NB4 (cell line): Measurements from ENCODE around the gene FAM20A.
A peak's percentile ranks its signal among the peaks of the same experiment; 100 is the strongest.
"Not testable (repeated sequence)": the region's sequence is repeated elsewhere in the genome, so short reads cannot be mapped to it uniquely, and the experiment has no call there.

ENCODE experiments used
- DNase-seq: peaks from one replicate; pipeline ENCODE4 v3.0.0; 2010; ENCODE audit warnings: low read depth
- H3K4me3 ChIP-seq: one replicate; pipeline ENCODE4 v1.5.1; 2011; ENCODE audit warnings: mild to moderate bottlenecking, low read depth, low read length, moderate library complexity
- MYC ChIP-seq: IDR thresholded peaks from 2 replicates; pipeline ENCODE4 v1.6.1; 2011; ENCODE audit warnings: low read depth, low read length
- POLR2A ChIP-seq: IDR thresholded peaks from 2 replicates; pipeline ENCODE4 v1.6.1; 2011; ENCODE audit warnings: mild to moderate bottlenecking; ENCODE audit not compliant: insufficient read length; ENCODE audit errors: extremely low read depth
- TF ChIP-seq, protein P1 (sequence below): IDR thresholded peaks from one replicate; pipeline ENCODE4 v1.5.1; 2012; ENCODE audit warnings: low read depth, low read length
- TF ChIP-seq, protein P2 (sequence below): IDR thresholded peaks from 2 replicates; pipeline ENCODE4 v1.6.1; 2011; ENCODE audit warnings: low read depth, low read length

FAM20A gene

DNA sequence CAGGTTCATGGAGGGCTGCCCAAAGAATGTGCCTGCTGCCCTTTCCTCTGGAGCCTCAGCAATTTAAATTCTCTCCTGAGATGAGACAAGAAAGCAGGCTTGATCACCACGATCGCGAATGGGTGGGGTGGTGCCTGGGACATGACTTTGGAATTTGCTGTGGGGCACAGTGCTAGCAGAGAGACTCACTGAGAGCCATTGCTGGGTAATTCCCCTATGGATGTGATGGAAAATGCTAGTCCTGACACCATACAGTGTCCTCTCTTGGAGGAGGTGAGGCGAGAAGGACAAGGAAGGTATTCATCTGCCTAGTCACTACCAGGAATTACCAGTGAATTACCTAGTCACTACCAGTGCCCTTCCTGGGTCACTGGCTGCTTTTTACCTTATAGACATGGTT, 15.5 kb downstream of the FAM20A start:
- no peak overlapping the region for H3K4me3 ChIP-seq
- TF ChIP-seq MYC (no peak), POLR2A (no peak)
- TF ChIP-seq, protein P1, sequence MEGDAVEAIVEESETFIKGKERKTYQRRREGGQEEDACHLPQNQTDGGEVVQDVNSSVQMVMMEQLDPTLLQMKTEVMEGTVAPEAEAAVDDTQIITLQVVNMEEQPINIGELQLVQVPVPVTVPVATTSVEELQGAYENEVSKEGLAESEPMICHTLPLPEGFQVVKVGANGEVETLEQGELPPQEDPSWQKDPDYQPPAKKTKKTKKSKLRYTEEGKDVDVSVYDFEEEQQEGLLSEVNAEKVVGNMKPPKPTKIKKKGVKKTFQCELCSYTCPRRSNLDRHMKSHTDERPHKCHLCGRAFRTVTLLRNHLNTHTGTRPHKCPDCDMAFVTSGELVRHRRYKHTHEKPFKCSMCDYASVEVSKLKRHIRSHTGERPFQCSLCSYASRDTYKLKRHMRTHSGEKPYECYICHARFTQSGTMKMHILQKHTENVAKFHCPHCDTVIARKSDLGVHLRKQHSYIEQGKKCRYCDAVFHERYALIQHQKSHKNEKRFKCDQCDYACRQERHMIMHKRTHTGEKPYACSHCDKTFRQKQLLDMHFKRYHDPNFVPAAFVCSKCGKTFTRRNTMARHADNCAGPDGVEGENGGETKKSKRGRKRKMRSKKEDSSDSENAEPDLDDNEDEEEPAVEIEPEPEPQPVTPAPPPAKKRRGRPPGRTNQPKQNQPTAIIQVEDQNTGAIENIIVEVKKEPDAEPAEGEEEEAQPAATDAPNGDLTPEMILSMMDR: no peak
- TF ChIP-seq, protein P2, sequence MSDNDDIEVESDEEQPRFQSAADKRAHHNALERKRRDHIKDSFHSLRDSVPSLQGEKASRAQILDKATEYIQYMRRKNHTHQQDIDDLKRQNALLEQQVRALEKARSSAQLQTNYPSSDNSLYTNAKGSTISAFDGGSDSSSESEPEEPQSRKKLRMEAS: no peak
- DNase-seq: no peak

DNA sequence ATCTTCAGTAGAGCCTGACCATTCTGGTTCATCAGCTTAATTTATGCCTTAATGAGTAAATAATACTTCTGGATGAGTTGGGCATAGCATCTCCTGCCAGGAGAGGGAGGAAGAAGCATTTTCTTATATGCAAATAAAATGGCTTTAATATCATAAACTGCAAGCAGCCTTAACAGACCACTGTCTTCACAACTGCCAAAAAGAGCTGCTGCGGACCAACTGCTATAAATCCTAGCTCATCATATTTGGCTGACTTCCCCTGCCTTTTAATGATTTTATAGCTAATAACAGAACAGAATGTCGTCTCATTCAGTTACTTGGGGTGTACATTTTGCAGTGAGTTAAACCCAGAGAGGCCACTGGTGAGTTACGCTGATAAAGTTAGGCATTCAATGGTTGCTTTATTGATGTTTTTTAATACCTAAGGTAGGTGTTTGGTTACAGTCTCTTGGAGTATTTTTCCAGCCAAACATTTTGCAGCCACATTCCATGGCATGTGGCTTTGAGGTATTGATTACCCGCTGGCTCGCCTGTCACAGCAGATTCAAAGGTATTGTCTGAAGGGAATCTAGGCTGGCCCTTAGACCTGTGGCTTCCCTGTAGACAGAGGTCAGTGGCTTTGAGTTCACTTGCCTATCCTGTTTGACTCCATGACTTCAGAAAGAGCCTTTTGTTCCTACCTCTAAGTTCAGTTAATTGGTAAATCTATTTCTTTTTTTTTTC, 16.4 kb downstream of the FAM20A start:
- DNase-seq: no peak
- TF ChIP-seq, protein P2: no peak
- TF ChIP-seq, protein P1: no peak
- TF ChIP-seq POLR2A (no peak), MYC (no peak)
- no peak overlapping the region for H3K4me3 ChIP-seq

DNA sequence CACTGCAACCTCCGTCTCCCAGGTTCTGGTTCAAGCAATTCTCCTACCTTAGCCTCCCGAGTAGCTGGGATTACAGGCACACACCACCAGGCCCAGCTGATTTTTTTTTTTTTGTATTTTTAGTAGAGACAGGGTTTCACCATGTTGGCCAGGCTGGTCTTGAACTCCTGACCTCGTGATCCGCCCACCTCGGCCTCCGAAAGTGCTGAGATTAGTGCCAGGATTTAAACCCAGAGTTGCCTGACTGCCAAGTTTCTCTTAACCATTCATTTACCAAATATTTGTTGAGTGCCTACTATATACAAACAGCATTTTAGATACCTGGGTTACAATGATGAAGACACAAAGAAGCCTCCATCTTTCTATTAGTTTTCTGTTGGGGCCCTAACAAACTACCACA, 18.3 kb downstream of the FAM20A start:
- H3K4me3 ChIP-seq, DNase-seq: not testable (repeated sequence)

DNA sequence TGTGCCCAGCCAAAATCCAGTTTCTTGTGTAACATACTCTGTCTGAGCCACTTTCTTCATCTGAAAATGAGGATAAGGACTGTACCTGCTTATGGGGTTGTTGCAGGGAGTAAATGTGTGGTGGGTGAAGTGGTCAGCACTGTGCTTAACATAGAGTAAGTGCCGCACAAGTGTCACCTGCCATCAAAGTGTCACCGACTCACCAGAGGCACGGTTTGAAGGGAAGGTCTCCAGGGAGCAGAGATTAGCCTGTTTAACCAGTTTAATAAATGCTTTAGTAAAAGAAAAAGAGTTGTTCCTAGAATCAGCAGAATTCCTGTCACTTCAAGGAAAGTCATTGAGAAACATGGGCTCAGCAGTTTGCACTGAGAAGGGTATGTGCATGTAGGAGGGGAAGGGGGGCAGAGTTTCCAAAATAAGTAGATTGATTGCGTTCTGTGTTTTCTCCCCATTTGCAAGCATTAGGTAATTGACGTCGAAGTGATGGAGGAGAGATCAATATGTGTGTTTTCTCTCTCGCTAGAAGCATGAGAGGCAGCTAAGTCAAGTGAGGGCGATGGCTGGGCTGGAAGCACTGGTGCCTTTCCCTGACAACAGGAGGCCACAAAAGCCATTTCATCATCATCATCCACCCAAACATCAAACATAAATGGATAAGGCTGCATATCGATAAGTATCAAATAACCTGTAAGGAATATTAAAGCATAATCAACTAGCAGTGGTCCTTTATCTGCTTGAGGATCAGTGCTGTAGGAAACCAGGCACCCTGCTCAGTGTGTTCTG, 19.1 kb downstream of the FAM20A start:
- no peak overlapping the region for H3K4me3 ChIP-seq
- no peak for DNase-seq
- TF ChIP-seq POLR2A (no peak), MYC (no peak)
- TF ChIP-seq, protein P2: no peak
- TF ChIP-seq, protein P1: no peak

DNA sequence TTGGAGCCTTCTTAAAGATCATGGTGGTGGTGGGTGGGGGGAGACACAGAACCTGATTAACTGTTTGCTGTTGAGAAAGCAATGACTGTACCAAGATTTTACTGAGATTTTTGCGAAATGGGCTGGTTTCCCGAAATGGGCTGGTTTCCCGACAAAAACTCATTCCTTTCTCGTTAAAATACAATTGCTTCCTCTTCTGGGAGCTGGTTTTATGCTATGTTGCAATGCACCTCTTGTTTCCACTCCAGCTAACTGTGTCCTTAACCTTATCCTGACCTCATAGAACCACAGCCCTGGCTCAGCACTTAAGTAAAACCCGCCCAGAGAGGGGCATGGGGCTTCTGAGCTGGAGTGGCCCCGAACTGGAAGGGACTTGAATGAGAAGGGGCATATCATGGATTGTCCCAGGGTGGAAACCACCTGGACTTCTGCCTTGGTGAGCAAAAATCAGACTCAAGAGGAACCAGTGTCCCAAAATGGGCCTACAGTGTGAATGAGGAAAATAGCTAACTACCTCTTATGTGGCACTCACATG, 20.9 kb downstream of the FAM20A start:
- H3K4me3 ChIP-seq: no peak overlapping the region
- DNase-seq: peak; percentile 77

More for the DNA sequence above, 20.9 kb downstream of the FAM20A start:
- TF ChIP-seq MYC (no peak), POLR2A (no peak)
- TF ChIP-seq, protein P2: no peak
- TF ChIP-seq, protein P1: no peak
